ENCODE data around the gene KLF7.

The KLF7 gene

DNA sequence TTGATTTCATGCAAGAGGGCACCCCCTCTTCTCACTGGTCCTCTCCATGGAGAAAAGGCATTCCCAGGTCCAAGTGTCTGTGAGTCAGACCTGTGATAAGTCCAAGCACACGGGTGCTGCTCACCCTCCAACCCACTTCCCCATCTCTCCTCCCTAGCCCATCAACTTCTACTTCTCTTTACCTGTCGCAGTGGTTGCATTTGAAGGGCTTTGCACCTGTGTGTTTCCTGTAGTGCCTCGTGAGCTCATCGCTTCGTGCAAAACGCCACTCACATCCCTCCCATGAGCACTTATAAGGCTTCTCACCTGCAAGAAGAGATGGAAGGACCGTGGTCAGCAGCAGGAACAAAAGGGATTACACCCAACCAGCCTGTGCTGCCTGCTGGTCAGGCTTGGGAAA lies 77.5 kb downstream of the KLF7 start:
- no peak for DNase-seq

DNA sequence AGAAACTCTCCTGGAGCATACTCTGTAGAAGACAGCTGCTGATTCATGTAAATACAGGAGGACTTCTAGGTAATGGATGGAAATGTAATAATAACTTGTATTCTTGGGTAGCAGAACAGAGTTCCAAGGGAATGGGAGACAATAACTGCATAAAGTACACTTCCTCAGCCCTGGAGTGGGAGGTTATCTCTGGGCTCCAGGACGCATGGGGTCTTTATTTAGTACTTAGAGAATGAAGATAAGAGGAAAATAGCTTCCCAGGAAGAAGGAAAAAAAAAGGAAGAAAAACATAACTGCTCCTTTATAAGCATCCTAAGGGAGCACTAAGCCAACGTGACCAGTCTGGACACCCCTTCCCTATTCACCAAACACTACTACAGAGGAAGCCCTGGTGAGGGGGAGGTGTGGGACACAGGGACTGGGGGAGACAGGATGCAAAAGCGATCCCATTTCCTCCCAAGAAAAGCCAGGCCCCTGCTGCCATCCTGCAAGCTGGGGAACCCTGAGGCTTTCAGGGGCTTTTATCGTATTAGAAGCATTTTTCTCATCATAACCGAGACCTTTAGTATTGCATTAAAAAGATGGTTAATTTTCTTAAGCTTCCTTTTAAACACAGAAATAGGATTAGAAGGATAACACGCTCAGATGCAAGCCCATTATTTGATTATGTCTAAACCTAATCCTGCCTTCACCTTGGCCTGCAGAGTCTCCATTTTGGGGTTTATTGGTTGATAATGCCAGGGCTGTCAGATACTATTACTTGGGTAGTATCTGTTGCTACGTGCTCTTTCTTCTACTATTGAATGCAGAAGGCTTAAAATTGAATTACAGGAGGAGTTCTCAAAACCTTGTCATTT lies 78.5 kb downstream of the KLF7 start:
- DNase-seq, result no peak

DNA sequence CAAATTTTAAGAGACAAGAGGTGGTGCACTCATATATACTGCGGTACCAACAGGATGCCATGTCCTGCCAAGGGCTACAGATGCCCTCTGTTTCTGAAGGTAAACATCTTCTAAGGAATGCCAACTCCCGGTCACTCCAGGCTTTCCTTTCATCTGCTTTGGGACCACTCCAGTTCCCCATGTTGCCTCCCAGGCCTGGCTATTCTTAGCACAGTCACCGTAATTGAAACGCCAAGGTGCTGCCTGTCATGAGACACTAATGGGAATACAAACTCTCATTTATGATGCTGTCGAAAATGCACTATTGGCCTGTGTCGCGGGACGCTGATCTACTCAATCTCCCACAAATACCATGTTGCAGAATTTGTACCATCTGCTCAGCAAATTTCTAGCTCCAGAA lies 79.6 kb downstream of the KLF7 start:
- DNase-seq, result no peak

DNA sequence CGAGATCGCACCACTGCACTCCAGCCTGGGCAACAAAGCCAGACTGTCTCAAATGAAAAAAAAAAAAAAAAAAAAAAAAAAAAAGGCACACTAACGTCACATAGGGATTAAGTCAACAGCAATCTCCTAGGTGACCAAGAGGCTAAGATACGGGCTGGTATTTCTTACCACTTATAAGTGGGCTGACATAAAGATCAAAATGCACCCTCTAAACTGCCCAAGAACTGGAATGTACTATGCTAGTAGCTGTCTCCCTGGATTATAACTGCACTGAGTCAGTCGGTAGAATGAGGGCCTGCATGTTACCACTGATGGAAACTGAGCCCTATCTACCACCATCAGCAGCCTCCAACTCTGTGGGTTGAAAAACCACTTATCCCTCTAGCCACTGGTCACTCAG lies 80.6 kb downstream of the KLF7 start:
- DNase-seq, result no peak

GRCh38 chr2:207083361-207084110 lies 82.2 kb downstream of the KLF7 start:
- no peak for DNase-seq

GRCh38 chr2:207082619-207083018 lies 83.1 kb downstream of the KLF7 start:
- no peak for DNase-seq

- DNase-seq, result no peak
These were observed 87.5 kb downstream of the KLF7 start for GRCh38 chr2:207078186-207078798.

GRCh38 chr2:207077266-207077665 lies 88.5 kb downstream of the KLF7 start:
- DNase-seq, result no peak

GRCh38 chr2:207075456-207075855 lies 90.3 kb downstream of the KLF7 start:
- DNase-seq, result no peak

DNA sequence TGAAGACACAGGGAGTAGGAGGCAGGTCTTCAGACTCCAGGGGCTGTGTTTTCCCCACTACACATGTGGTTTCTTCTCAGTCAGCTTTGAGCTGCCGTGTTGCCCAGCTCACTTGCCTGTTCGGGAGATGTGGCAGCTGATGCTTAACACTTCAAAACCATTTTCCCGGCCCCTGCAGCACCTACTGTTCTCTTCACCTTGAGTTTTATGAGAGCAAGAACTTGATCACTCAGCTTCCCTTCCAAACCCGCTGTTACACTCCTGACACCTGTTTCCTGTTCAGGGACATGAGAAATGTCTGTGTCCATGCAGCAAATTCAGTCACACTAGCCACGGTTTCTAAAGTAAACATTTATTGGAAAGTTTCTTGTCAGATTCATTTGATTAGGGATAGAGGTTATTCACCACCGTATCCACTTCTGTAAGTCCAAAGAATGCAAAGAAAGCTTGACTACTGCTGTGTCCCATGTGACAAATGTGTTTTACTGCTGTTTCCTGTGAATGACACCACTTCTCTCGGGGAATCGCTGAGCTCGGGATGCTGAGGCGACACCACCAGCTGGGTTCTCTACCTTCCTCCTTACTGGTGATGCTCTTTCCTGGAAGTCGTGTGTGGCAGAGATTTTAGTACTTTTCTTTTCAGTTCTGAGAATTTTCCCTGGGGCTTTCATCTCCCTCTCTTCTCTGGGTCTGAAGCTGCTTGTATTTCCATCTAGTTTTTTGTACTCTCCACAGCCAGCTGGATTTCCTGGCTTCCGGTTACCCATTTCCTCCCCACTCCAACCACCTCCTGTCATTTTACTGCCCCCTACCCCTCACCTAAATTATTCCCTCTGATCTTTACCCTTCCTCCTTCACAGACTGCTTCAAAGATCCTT lies 91.7 kb downstream of the KLF7 start:
- DNase-seq, result no peak

- DNase-seq, result no peak
These were observed 92.3 kb downstream of the KLF7 start for GRCh38 chr2:207073412-207073800.

GRCh38 chr2:207072571-207072970 lies 93.2 kb downstream of the KLF7 start:
- DNase-seq, result no peak

DNA sequence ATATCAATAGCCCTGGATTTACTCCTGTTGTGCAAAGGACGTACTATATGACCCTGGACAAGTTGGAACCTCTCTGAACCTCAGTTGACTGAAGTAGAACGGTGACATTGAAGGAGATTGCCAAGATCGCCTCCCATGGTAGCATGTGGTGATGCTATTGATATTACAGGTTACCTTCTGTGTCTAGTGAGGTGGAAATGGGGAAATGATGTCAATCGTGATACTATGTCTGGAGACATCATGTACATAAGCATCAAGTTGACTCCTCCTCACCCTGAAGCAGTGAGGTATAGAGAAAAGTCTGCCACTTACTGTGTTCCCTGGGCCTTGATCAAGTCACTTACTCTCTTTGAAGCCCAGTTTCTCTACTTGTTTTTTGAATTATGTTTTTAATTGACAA lies 93.9 kb downstream of the KLF7 start:
- no peak for DNase-seq

DNA sequence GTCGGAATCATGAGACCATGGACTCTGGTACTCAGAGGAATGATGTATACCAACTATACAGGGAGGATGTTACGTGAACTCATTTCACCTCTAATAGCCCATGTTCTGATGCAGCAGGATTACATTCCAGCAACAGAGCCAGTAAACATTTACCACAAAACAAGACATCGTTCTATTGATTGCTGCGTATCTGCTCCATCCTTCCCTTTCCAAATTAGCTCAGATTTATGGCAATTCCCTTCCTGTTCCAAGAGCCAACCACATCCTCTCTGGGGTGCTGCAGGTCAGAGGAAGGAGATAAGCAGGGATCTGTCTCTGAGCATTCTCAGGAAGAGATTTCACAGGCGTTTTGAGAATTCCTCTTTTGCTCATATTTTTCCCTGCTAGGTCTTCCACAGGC lies 98.3 kb downstream of the KLF7 start:
- no peak for DNase-seq

- DNase-seq, result no peak
These were observed 98.8 kb downstream of the KLF7 start for GRCh38 chr2:207066791-207067460.

DNA sequence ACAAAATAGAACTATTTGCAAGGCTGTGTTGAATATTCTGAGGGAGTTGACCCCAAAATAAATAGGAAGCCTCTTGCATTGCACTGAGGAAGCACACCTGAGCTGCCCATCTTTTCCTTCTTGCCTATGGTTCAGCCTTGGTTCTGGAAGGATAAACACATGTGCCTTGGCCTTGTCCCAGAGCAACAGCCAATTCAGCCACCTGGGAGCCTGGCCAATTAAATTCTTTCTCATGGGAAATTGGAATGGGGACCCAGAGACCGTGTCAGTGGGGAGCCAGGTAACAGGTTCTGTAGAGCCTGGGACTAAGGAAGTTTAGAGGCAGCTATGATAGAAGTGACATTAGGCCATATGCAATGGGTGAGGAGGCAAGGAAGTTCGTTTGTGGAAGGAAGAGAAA lies 99.6 kb downstream of the KLF7 start:
- DNase-seq, result no peak

DNA sequence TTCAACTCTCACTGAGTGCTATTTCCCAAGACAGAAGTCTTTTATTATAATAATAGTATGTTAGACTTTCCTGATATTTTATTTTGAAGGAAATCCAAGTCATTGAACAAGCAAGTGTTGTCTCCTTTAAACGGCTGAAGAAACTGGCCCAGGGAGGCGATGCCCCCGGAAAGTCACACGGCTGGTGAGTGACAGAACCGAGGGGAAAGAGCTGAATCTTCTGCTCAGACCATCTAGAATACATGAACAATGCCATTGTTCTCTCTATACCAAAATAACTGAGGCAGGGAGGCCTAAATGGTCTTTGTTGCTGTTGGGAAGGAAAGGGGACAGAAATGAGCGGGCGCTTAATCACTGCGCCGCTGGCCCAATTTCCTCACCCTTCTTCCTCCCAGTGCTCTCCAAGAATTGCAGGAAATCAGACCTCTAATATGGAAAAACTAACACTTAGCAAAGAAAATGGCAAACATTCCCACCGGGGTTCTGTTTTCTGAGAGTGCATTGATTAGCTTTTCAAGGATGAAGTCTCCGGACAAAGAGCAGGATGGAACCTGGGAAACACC lies 101.5 kb downstream of the KLF7 start:
- no peak for DNase-seq

GRCh38 chr2:207061181-207061580 lies 104.6 kb downstream of the KLF7 start:
- no peak for DNase-seq

DNA sequence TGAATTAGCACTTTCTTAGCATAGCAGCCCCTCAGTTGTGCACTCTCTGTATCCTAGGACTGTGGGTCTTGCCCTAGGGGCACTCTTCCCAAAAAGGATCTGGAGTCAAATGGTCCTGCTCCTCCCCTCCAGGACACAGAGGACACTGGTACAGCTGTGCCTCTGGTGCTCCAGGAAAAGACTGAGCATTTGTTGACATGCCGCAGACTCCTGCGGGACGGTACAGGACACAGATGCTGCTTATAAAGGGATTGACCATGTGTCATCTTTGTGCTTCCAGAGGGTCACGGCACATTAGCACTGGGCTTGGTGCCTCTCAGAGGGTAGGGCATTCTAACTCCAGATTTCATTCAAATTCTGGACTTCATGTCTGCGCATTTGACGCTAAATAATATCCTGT lies 110.5 kb downstream of the KLF7 start:
- no peak for DNase-seq

DNA sequence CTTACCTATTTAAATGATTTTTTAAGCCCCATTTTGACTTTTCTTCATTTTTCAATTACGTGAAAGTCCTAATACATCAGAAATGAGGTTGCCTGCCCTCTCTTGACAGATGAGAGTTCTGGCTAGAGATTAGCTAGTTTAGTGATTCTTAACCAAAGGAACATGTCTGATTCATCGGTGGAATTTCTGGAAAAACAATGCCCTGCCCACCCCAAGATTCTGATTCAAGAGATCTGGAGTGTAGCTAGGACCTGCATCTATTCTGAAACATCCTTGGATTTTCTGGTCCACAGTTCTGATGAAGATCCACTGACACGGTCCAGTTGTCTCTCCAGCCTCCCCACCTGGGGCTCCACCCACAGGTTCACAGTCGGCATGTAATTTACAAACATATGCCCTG lies 111.2 kb downstream of the KLF7 start:
- DNase-seq, result no peak

DNA sequence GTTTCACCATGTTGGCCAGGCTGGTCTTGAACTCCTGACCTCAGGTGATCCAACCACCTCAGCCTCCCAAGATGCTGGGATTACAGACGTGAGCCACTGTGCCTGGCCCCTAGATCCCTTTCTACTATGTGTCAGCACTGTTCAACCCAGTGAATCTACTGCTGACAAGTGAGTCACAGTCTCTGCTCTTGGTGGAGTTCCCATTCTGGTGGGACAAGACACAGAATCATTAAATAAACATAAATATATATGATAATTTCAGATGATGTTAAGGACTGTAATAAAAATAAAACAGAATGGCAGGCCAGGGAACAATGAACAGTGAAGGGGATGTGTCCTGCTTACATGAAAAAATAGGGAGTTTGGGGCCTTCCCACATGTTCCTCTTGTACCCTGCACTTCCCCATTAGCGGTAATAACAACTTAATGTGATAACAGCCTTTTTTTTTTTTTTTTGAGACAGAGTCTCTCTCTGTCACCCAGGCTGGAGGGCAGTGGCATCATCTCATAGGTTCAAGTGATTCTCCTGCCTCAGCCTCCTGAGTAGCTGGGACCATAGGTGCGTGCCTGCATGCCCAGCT lies 114.3 kb downstream of the KLF7 start:
- no peak for DNase-seq

DNA sequence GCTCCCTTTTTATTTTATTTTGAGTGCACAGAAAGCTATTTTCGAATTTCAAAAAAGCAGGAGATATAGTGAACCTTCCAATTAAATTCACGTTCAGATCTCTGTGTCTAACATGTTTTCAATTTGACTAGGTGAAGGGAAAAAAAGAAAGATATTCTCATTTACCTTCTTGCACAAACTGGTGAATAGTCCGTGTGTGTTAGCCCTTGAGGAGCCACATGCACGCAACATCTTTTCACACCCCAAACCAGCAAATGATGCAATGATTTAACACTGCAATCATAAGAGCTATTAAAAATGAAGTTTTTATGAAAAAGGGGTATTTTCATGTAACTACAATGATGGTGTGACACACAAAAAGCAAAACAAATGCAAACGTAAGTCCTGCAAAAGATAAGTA lies 116.6 kb downstream of the KLF7 start:
- no peak for DNase-seq
